Ovary (tissue), 3 donors: Measurements from ENCODE around the gene LIMS1.

Source experiments
- CTCF ChIP-seq, 3 donors: fragments of 450-650 bp in 2 of 3; fragments of 200-600 bp in 1 of 3; IDR thresholded peaks; one replicate each; pipeline versions ENCODE4 v1.5.1 to v1.8.0; 2016 to 2022; ENCODE audit warnings: antibody characterized with exemption in 3 of 3, mild to moderate bottlenecking in 1 of 3
- EP300 ChIP-seq: sonication (generic); formaldehyde crosslinking; IDR thresholded peaks from one replicate; pipeline ENCODE4 v1.6.1; 2017; ENCODE audit warnings: antibody characterized with exemption
- POLR2A ChIP-seq: fragments of 450-650 bp; IDR thresholded peaks from one replicate; pipeline ENCODE4 v1.6.1; 2017; ENCODE audit warnings: antibody characterized with exemption, mild to moderate bottlenecking, moderate library complexity
- donor health status: DM: no; HTN: no; CAD: no.

GRCh38 chr2:108591163-108591562 is 56.9 kb downstream of the LIMS1 start:
- TF ChIP-seq CTCF (IDR thresholded peaks at IDR 0.05), result no peak
- no peak for TF ChIP-seq POLR2A
- no peak for TF ChIP-seq EP300
